ENCODE results near the gene GRWD1. TPM values are rescaled to one million over a fixed set of nuclear protein-coding genes. Genes with fewer than 3 reads are reported as not detected.

Gene GRWD1
- total and polyA plus RNA-seq, 2 of the 13 experiments (the other 11 are each of a cell fraction or from before 2014, with no cell fraction given): 10.8 to 46.6 TPM

DNA sequence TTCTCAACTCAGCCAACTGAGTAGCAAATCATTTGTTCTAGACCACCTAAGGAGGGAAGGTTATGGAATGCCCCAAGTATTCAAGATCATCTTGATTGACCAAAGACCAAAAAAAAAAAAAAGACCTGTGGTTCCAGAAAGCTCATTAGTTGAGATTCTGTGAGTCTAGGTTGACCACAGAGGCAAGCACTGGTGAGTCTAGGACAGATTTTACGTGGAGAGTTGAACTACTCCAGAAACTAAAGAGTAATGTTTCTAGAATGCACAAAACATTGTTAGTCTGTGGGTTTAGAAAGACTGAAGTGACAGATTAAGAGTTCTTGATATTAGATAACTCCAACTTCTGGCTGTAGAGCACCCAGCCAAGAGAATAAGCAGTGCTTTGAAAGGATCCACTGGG is 19.4 kb downstream of the GRWD1 start:
- in situ Hi-C loops (cut with HindIII; ENCODE audit: extremely low pct_ligation_motif_present, low pct_unique_long_range_greater_than_20kb) (no loop called here), intact Hi-C loops (cut with micrococcal nuclease; ENCODE audit: unreplicated experiment) (no loop called here)
- ATAC-seq (no peak), DNase-seq (ENCODE audit: low spot score) (no peak), FAIRE-seq (no peak)
- Histone ChIP-seq H4K20me1 (ENCODE audit: insufficient read depth, low read length) (no peaks in the 10 kb centered on the region; the same call in 1 of the 2 replicates), H3K27me3 (ENCODE audit: control insufficient read depth in 1 of 2, insufficient read depth in 2 of 2, low read length in 2 of 2) (no peaks in the 10 kb centered on the region; a peak in 1 of 5 replicates), H3K4me2 (ENCODE audit: low read depth, low read length) (no peak overlapping the region), H3K36me3 (replicated peaks in 1 of 2; ENCODE audit: control insufficient read depth in 1 of 2, insufficient read depth in 2 of 2, low read length in 2 of 2) (no peaks in the 10 kb centered on the region), H3K9me3 (ENCODE audit: low read length) (no peaks in the 10 kb centered on the region), H3K4me3 (replicated peaks in 1 of 3; ENCODE audit: insufficient read depth in 1 of 3, low read depth in 2 of 3, low read length in 3 of 3) (no peak overlapping the region), H3K4me1 (ENCODE audit: insufficient read depth, low read length) (peaks cover 8% of the 10 kb centered on the region), H3K79me2 (ENCODE audit: insufficient read depth, low read length) (peaks cover 5% of the 10 kb centered on the region), H3K9ac (ENCODE audit: insufficient read depth, low read depth, low read length) (no peak overlapping the region), H3K27ac (ENCODE audit: extremely low read length, insufficient read depth, low read length) (no peak overlapping the region), H2AFZ (ENCODE audit: low read length) (no peak overlapping the region)
- BruUV-seq (replicated peaks): no TSS peak
- ChIA-PET CTCF (ENCODE audit: low intra/inter-chr PET ratio, low total read pairs) (no interaction called here), POLR2A (no interaction called here)
- TF ChIP-seq PAWR (CRISPR knock-in tag; IDR thresholded peaks at IDR 0.05; ENCODE audit: borderline replicate concordance) (no peak), ZNF660 (CRISPR knock-in tag; IDR thresholded peaks at IDR 0.05; ENCODE audit: borderline replicate concordance, low read depth) (no peak), ZNF446 (CRISPR knock-in tag; IDR thresholded peaks at IDR 0.05) (no peak), THAP11 (CRISPR knock-in tag; IDR thresholded peaks at IDR 0.05) (no peak), ZFP36 (IDR thresholded peaks at IDR 0.05; ENCODE audit: borderline replicate concordance, low read depth, low read length, partially characterized antibody) (no peak), ZNF605 (CRISPR knock-in tag; IDR thresholded peaks at IDR 0.05) (no peak), MYC (CRISPR knock-in tag; IDR thresholded peaks at IDR 0.05; ENCODE audit: borderline replicate concordance) (no peak), ZNF12 (CRISPR knock-in tag; IDR thresholded peaks at IDR 0.05) (no peak), CENPX (CRISPR knock-in tag; IDR thresholded peaks at IDR 0.05) (no peak)
- TF ChIP-seq, protein P1, sequence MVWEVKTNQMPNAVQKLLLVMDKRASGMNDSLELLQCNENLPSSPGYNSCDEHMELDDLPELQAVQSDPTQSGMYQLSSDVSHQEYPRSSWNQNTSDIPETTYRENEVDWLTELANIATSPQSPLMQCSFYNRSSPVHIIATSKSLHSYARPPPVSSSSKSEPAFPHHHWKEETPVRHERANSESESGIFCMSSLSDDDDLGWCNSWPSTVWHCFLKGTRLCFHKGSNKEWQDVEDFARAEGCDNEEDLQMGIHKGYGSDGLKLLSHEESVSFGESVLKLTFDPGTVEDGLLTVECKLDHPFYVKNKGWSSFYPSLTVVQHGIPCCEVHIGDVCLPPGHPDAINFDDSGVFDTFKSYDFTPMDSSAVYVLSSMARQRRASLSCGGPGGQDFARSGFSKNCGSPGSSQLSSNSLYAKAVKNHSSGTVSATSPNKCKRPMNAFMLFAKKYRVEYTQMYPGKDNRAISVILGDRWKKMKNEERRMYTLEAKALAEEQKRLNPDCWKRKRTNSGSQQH (CRISPR knock-in tag; IDR thresholded peaks at IDR 0.05; ENCODE audit: low read depth): no peak
- TF ChIP-seq, protein P2, sequence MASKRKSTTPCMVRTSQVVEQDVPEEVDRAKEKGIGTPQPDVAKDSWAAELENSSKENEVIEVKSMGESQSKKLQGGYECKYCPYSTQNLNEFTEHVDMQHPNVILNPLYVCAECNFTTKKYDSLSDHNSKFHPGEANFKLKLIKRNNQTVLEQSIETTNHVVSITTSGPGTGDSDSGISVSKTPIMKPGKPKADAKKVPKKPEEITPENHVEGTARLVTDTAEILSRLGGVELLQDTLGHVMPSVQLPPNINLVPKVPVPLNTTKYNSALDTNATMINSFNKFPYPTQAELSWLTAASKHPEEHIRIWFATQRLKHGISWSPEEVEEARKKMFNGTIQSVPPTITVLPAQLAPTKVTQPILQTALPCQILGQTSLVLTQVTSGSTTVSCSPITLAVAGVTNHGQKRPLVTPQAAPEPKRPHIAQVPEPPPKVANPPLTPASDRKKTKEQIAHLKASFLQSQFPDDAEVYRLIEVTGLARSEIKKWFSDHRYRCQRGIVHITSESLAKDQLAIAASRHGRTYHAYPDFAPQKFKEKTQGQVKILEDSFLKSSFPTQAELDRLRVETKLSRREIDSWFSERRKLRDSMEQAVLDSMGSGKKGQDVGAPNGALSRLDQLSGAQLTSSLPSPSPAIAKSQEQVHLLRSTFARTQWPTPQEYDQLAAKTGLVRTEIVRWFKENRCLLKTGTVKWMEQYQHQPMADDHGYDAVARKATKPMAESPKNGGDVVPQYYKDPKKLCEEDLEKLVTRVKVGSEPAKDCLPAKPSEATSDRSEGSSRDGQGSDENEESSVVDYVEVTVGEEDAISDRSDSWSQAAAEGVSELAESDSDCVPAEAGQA (IDR thresholded peaks at IDR 0.05; ENCODE audit: low read depth): no peak
- TF ChIP-seq, protein P2 (CRISPR knock-in tag; IDR thresholded peaks at IDR 0.05; ENCODE audit: borderline replicate concordance): no peak
- 85% methylated on average over 1 of the region's 1 CpG for WGBS (ENCODE audit: low lambda C conversion rate)

Data from HepG2 (cell line).